Right lobe of liver (tissue), 6 donors: ENCODE measurements around the gene CNPY1. TPM values are rescaled to one million over a fixed set of nuclear protein-coding genes. Genes with fewer than 3 reads are reported as not detected.

Experiments
- ATAC-seq, 4 donors: fragments of 200-7000 bp; cut with Tn5 transposase; one replicate each; pipeline ENCODE4 v1.9.1; 2020; ENCODE audit warnings: mild to moderate bottlenecking in 4 of 4, moderate library complexity in 4 of 4
- DNase-seq, 3 donors: peaks; one replicate each; pipeline ENCODE4 v3.0.0-alpha.2; 2020
- H3K27ac ChIP-seq, 3 donors: fragments of 200-600 bp; one replicate each; pipeline ENCODE4 v1.8.0; 2022
- H3K27me3 ChIP-seq, 2 donors: fragments of 200-600 bp; one replicate each; pipeline ENCODE4 v1.8.0; 2022
- H3K36me3 ChIP-seq, 4 donors: fragments of 200-600 bp; sonication (generic) in 1 of 4; one replicate each; pipeline versions ENCODE4 v1.5.1 to v1.8.0; 2017 to 2022; ENCODE audit warnings: control low read depth in 1 of 4
- H3K4me1 ChIP-seq, 4 donors: fragments of 200-600 bp; sonication (generic) in 1 of 4; one replicate each; pipeline versions ENCODE4 v1.5.1 to v1.8.0; 2017 to 2022; ENCODE audit warnings: control low read depth in 1 of 4
- H3K4me3 ChIP-seq, 3 donors: fragments of 200-600 bp; one replicate each; pipeline ENCODE4 v1.8.0; 2022
- H3K9me3 ChIP-seq, 4 donors: fragments of 200-600 bp; sonication (generic) in 1 of 4; one replicate each; pipeline versions ENCODE4 v1.5.1 to v1.8.0; 2017 to 2022; ENCODE audit warnings: control low read depth in 1 of 4
- CTCF ChIP-seq, 4 donors: fragments of 200-600 bp in 3 of 4; fragments of 450-650 bp in 1 of 4; IDR thresholded peaks; one replicate each; pipeline versions ENCODE4 v1.5.1 to v1.8.0; 2016 to 2022; ENCODE audit warnings: antibody characterized with exemption in 4 of 4, mild to moderate bottlenecking in 2 of 4
- POLR2A ChIP-seq: fragments of 450-650 bp; IDR thresholded peaks from one replicate; pipeline ENCODE4 v1.6.1; 2017; ENCODE audit warnings: antibody characterized with exemption, mild to moderate bottlenecking
- WGBS: methylation state at CpG from one replicate; pipeline ENCODE4 v1.1.6; 2018; ENCODE audit warnings: low coverage, low lambda C conversion rate; ENCODE audit not compliant: insufficient coverage; ENCODE audit errors: missing lambda C conversion rate; 5-methylcytosine and 5-hydroxymethylcytosine counted together
- intact Hi-C, 2 donors: fragments of 100-400 bp; cut with DNase I; formaldehyde crosslinking; loops; one replicate each; pipeline versions ENCODE4 v1.11.2 to v1.14.1; 2022
- total RNA-seq, 6 experiments: library from RNA; depleted of rRNA in 2 of 6; stranded (reverse); fragments of >200 nt in 2 of 6; fragmentation: NEBNext Ultra II Directional in 3 of 6; extraction: Animal tissue kit (Norgen Biotek cat#: 25700) in 3 of 6; gene quantifications; one replicate each; pipeline versions ENCODE4 v1.1.0 to v1.2.4, GENCODE V29; 2016 to 2023
- donor health status: DM: no; HTN: yes; CAD: no.
- donor health status: DM: no; HTN: no; CAD: no.
- donor health status: DM: no; HTN: no; CAD: no.
- donor health status: DM: no; HTN: yes; CAD: no.
- donor health status: DM: no; HTN: yes; CAD: no.

Gene CNPY1
- total RNA-seq, 6 experiments from 2014 or later = 0.19 TPM; not detected in 5

- DNase-seq = no peak
- Histone ChIP-seq H3K4me1 (peaks cover 0 to 25% (median 0%) of the 10 kb centered on the region in 4 donors), H3K36me3 (no peaks in the 10 kb centered on the region), H3K4me3 (no peak overlapping the region), H3K9me3 (no peaks in the 10 kb centered on the region), H3K27ac (no peak overlapping the region), H3K27me3 (peaks cover 0 to 91% of the 10 kb centered on the region in 2 donors)
- WGBS = 11% methylated on average over 26 of the region's 82 CpGs
- no peak for TF ChIP-seq POLR2A
- no peak for TF ChIP-seq CTCF (IDR thresholded peaks at IDR 0.05)
- ATAC-seq = no peak
- intact Hi-C loops = no loop called here
Observed at GRCh38 chr7:155454183-155455112, 91.9 kb downstream of the CNPY1 start.

DNA sequence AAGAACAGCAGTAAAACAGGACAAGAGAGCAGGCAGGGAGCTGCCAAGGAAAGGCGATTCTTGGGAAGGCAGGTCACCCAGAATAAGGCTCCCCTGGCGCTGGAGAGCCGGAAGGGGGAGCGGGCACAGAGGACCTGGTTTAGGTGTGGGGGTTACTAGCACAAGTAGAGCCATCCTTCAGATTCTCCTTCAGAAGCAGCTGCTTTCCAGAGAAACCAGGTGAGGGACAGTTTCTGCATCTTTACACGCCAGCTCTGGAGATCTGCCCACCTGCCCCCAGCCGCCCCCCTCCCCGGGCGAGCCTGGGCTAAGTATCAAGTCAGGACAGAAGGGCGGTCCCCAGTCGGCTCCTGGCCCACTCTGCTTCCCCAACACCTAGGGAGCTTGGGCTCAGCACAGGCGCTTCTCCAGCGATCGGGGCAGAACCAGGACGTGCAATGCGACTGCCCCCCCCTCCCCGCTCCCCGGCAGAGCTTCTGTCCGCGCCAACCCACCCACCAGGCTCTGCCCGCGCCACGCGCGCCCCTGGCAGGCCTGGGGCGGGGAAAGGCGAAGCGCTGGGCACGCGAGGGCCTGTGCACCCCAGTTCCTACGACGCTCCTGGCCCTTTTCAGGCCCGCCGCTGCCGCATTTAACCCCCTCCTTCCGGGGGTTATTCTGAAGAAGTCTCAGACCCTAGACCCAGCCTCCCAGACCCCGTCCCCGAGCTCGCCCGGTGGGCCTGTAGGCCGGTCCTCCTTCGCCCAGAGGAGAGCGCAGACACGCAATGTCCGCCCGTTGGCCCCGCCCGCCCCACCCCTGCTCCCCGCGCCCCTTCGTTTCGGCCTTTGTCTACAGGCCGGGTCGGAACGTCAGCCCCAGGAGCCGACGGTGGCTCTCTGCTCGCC, 92.8 kb downstream of the CNPY1 start:
- WGBS = 5% methylated on average over 3 of the region's 57 CpGs
- DNase-seq = no peak
- Histone ChIP-seq H3K4me3 (no peak overlapping the region), H3K9me3 (no peaks in the 10 kb centered on the region), H3K36me3 (no peaks in the 10 kb centered on the region), H3K4me1 (peaks cover 0 to 24% (median 0%) of the 10 kb centered on the region in 4 donors), H3K27ac (no peak overlapping the region), H3K27me3 (peaks cover 0 to 86% of the 10 kb centered on the region in 2 donors)
- TF ChIP-seq POLR2A (no peak), CTCF (IDR thresholded peaks at IDR 0.05) (no peak)
- no peak for ATAC-seq
- intact Hi-C loops = no loop called here

DNA sequence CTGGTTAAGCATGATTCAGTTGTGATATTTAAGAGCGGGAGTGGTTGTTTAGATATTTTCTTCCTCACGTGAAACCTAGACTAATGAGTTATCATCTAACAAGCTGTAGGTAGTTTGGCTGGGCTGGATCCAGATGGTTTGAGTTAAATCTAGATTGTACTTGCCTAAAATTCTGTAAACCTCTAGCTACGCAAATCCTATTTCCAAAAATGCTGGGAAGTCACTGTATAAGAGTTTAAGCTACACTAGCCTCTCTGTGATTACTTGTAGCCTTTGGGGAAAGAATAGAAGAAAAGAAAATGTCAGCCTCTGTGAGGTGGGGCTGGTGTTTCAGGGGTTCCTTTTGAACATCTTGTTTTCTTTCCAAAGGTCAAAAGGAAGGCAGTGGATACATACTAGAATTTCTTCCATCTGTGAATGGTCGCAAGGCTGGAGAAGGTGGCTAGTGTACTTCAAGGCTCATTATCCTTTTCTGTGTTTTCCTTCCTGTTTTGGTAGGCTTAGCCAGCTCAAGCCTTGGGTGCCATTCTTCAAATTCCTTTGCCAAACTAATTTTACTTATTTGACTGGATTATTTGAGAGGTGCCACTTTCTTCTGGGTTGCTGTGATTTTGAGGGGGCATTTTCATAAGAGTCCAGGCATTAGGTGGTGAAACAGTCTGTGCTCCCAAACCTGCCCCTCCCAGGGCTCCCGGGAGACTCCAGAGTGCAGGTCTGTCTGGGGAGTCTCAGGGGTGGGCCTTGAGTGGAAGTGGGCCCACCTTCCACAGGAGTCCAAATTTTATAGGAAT, 93.7 kb downstream of the CNPY1 start:
- WGBS = 20% methylated on average over 5 of the region's 5 CpGs
- Histone ChIP-seq H3K9me3 (no peaks in the 10 kb centered on the region), H3K27me3 (peaks cover 1 to 79% of the 10 kb centered on the region in 2 donors), H3K4me3 (no peak overlapping the region), H3K27ac (no peak overlapping the region), H3K4me1 (peaks cover 0 to 18% (median 0%) of the 10 kb centered on the region in 4 donors), H3K36me3 (no peaks in the 10 kb centered on the region)
- TF ChIP-seq POLR2A (no peak), CTCF (IDR thresholded peaks at IDR 0.05) (no peak)
- ATAC-seq (no peak), DNase-seq (no peak)
- intact Hi-C loops = no loop called here

GRCh38 chr7:155451840-155452239, 94.5 kb downstream of the CNPY1 start:
- intact Hi-C loops = no loop called here
- no peaks in the 10 kb centered on the region for H3K36me3 ChIP-seq
- no peaks in the 10 kb centered on the region for H3K9me3 ChIP-seq
- ATAC-seq (no peak), DNase-seq (no peak)
- peaks cover 0 to 14% (median 0%) of the 10 kb centered on the region in 4 donors for H3K4me1 ChIP-seq
- H3K27ac ChIP-seq = no peak overlapping the region
- no peak for TF ChIP-seq POLR2A
- no peak for TF ChIP-seq CTCF (IDR thresholded peaks at IDR 0.05)
- H3K4me3 ChIP-seq = no peak overlapping the region
- H3K27me3 ChIP-seq = peaks cover 8 to 75% of the 10 kb centered on the region in 2 donors
- WGBS = 10% methylated on average over 3 of the region's 9 CpGs
